ENCODE data around the gene CASP7.

Gene CASP7

GRCh38 chr10:113732966-113733365 lies 53.3 kb downstream of the CASP7 start:
- no peak overlapping the region for H3K4me3 ChIP-seq (ENCODE audit: low read depth in 1 of 2, low read length in 2 of 2)
- no peak overlapping the region for H3K27ac ChIP-seq (ENCODE audit: low read depth, low read length)
- no peaks in the 10 kb centered on the region for H3K9me3 ChIP-seq (ENCODE audit: control insufficient read depth in 1 of 2, low read length in 2 of 2)
- H3K36me3 ChIP-seq (ENCODE audit: control insufficient read depth in 1 of 2, insufficient read depth in 2 of 2, low read length in 2 of 2), result peaks cover 23 to 28% of the 10 kb centered on the region in 2 donors
- no peak overlapping the region for H3K9ac ChIP-seq (ENCODE audit: low read depth in 1 of 2, low read length in 2 of 2)
- H3K27me3 ChIP-seq (ENCODE audit: control insufficient read depth in 1 of 2, insufficient read depth in 2 of 2, low read length in 2 of 2), result no peaks in the 10 kb centered on the region
- H3K4me1 ChIP-seq (ENCODE audit: control insufficient read depth in 1 of 2, insufficient read depth in 2 of 2, low read length in 2 of 2), result peaks cover 0 to 7% of the 10 kb centered on the region in 2 donors

DNA sequence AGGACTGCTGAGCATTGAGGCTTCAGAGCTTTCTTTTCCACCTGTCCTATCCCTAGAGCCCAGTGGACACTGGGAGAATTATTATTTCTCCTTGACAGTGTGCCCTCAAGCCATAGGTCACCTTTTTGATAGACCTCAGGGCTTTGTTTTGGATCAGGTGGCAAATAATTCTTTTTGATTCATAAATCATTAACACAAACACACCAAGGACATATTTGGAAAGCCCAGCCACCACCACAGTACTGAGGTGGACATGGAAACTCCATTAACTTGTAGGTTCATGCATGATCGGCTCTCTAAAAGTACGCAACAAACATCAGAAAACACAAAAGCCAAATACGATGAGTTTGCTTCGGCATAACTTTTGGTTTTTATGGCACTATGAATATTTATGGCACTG lies 53.9 kb downstream of the CASP7 start:
- H3K4me3 ChIP-seq (ENCODE audit: low read depth in 1 of 2, low read length in 2 of 2), result no peak overlapping the region
- no peaks in the 10 kb centered on the region for H3K9me3 ChIP-seq (ENCODE audit: control insufficient read depth in 1 of 2, low read length in 2 of 2)
- H3K27me3 ChIP-seq (ENCODE audit: control insufficient read depth in 1 of 2, insufficient read depth in 2 of 2, low read length in 2 of 2), result no peaks in the 10 kb centered on the region
- H3K27ac ChIP-seq (ENCODE audit: low read depth, low read length), result no peak overlapping the region
- H3K36me3 ChIP-seq (ENCODE audit: control insufficient read depth in 1 of 2, insufficient read depth in 2 of 2, low read length in 2 of 2), result peaks cover 17 to 21% of the 10 kb centered on the region in 2 donors
- H3K4me1 ChIP-seq (ENCODE audit: control insufficient read depth in 1 of 2, insufficient read depth in 2 of 2, low read length in 2 of 2), result peaks cover 0 to 7% of the 10 kb centered on the region in 2 donors
- H3K9ac ChIP-seq (ENCODE audit: low read depth in 1 of 2, low read length in 2 of 2), result no peak overlapping the region

DNA sequence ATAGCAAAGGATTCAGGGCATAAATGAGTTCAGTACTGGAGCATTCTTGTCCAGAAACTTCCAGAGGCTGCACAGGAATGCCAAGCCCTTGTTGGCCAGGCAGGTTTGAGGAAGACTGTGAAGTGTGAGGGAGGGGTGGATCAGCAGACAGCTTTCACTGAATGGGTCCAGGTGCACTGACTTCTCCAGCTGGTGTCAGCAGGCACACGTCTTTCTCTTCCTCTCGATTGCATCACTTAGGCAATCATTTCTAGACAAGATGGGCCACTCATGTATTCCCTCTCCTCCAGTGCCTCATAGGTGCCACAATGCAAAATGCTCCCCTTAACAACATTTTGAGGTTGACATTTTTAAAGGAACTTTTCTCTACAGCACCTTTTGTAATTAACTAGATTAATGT lies 56.2 kb downstream of the CASP7 start:
- no peaks in the 10 kb centered on the region for H3K9me3 ChIP-seq (ENCODE audit: control insufficient read depth in 1 of 2, low read length in 2 of 2)
- H3K4me3 ChIP-seq (ENCODE audit: low read depth in 1 of 2, low read length in 2 of 2), result no peak overlapping the region
- H3K9ac ChIP-seq (ENCODE audit: low read depth in 1 of 2, low read length in 2 of 2), result no peak overlapping the region
- no peak overlapping the region for H3K27ac ChIP-seq (ENCODE audit: low read depth, low read length)
- H3K36me3 ChIP-seq (ENCODE audit: control insufficient read depth in 1 of 2, insufficient read depth in 2 of 2, low read length in 2 of 2), result peaks cover 0 to 2% of the 10 kb centered on the region in 2 donors
- no peaks in the 10 kb centered on the region for H3K27me3 ChIP-seq (ENCODE audit: control insufficient read depth in 1 of 2, insufficient read depth in 2 of 2, low read length in 2 of 2)
- peaks cover 0 to 7% of the 10 kb centered on the region in 2 donors for H3K4me1 ChIP-seq (ENCODE audit: control insufficient read depth in 1 of 2, insufficient read depth in 2 of 2, low read length in 2 of 2)

DNA sequence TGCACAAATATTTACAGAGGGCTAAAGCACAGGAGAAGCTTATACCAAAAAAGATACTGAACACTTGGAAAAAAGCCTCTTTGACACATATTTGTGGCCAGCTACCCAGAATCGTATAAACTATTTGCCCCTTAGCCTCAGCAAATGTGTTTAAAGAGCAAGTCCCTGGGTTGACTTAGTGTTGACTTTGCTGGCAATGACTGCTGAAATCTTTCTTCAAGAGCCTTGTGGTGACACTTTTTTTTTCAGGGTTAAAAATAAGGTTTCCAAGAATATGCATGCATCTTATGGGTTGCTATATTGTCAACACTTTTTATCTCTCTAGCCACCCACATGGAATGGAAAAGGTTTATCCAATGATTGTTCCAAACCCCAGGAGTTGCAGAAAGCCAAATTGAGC lies 56.9 kb downstream of the CASP7 start:
- no peaks in the 10 kb centered on the region for H3K9me3 ChIP-seq (ENCODE audit: control insufficient read depth in 1 of 2, low read length in 2 of 2)
- H3K4me3 ChIP-seq (ENCODE audit: low read depth in 1 of 2, low read length in 2 of 2), result no peak overlapping the region
- H3K27me3 ChIP-seq (ENCODE audit: control insufficient read depth in 1 of 2, insufficient read depth in 2 of 2, low read length in 2 of 2), result no peaks in the 10 kb centered on the region
- no peak overlapping the region for H3K27ac ChIP-seq (ENCODE audit: low read depth, low read length)
- H3K4me1 ChIP-seq (ENCODE audit: control insufficient read depth in 1 of 2, insufficient read depth in 2 of 2, low read length in 2 of 2), result peaks cover 0 to 7% of the 10 kb centered on the region in 2 donors
- H3K36me3 ChIP-seq (ENCODE audit: control insufficient read depth in 1 of 2, insufficient read depth in 2 of 2, low read length in 2 of 2), result peaks cover 0 to 2% of the 10 kb centered on the region in 2 donors
- no peak overlapping the region for H3K9ac ChIP-seq (ENCODE audit: low read depth in 1 of 2, low read length in 2 of 2)

DNA sequence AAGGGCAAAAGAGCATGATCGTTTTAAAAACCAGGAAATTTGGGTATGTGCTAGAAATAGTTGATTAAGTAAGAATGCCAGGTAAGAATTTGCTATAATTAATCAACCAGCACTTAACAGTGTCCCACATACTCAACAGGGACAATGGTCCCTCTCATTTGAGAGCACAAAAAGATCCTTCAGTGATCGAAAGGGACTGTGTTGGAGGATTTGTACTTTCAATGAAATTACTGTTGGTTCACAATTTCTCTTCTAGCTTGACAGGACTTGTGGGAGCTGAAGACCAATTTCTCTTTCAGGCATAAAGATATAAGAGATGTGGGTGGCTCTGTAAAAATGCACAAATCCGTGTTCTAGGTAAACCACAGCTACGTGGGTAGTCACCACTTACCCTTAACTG lies 59.3 kb downstream of the CASP7 start:
- Histone ChIP-seq H3K36me3 (ENCODE audit: control insufficient read depth in 1 of 2, insufficient read depth in 2 of 2, low read length in 2 of 2) (peaks cover 0 to 2% of the 10 kb centered on the region in 2 donors), H3K27ac (ENCODE audit: low read depth, low read length) (no peak overlapping the region), H3K27me3 (ENCODE audit: control insufficient read depth in 1 of 2, insufficient read depth in 2 of 2, low read length in 2 of 2) (no peaks in the 10 kb centered on the region), H3K4me3 (ENCODE audit: low read depth in 1 of 2, low read length in 2 of 2) (no peak overlapping the region), H3K9me3 (ENCODE audit: control insufficient read depth in 1 of 2, low read length in 2 of 2) (no peaks in the 10 kb centered on the region), H3K4me1 (ENCODE audit: control insufficient read depth in 1 of 2, insufficient read depth in 2 of 2, low read length in 2 of 2) (peaks cover 0 to 7% of the 10 kb centered on the region in 2 donors), H3K9ac (ENCODE audit: low read depth in 1 of 2, low read length in 2 of 2) (no peak overlapping the region)

- Histone ChIP-seq H3K27ac (ENCODE audit: low read depth, low read length) (no peak overlapping the region), H3K4me1 (ENCODE audit: control insufficient read depth in 1 of 2, insufficient read depth in 2 of 2, low read length in 2 of 2) (peaks cover 1 to 7% of the 10 kb centered on the region in 2 donors)
Measured at GRCh38 chr10:113739577-113739976, 59.9 kb downstream of the CASP7 start.

DNA sequence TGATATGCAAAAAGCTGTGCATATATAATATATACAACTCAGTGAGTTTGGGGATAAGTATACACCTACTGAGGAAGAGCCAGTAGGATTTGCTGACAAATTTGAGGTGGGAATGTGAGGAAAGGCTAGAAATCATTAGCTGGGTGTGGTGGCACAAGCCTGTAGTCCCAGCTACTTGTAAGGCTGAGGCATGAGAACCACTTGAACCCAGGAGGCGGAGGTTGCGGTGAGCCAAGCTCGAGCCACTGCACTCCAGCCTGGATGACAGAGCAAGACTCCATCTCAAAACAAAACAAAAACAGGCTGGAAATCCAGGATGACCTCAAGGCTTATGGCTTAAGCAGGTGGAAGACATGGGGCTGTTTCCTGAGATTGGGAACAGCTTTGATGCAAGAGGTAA lies 61.1 kb downstream of the CASP7 start:
- Histone ChIP-seq H3K27me3 (ENCODE audit: control insufficient read depth in 1 of 2, insufficient read depth in 2 of 2, low read length in 2 of 2) (no peaks in the 10 kb centered on the region), H3K4me1 (ENCODE audit: control insufficient read depth in 1 of 2, insufficient read depth in 2 of 2, low read length in 2 of 2) (peaks cover 4 to 13% of the 10 kb centered on the region in 2 donors), H3K27ac (ENCODE audit: low read depth, low read length) (no peak overlapping the region), H3K4me3 (ENCODE audit: low read depth in 1 of 2, low read length in 2 of 2) (no peak overlapping the region), H3K9ac (ENCODE audit: low read depth in 1 of 2, low read length in 2 of 2) (no peak overlapping the region), H3K36me3 (ENCODE audit: control insufficient read depth in 1 of 2, insufficient read depth in 2 of 2, low read length in 2 of 2) (no peaks in the 10 kb centered on the region), H3K9me3 (ENCODE audit: control insufficient read depth in 1 of 2, low read length in 2 of 2) (no peaks in the 10 kb centered on the region)

More at GRCh38 chr10:113739577-113739976, 59.9 kb downstream of the CASP7 start:
- no peak overlapping the region for H3K4me3 ChIP-seq (ENCODE audit: low read depth in 1 of 2, low read length in 2 of 2)
- H3K36me3 ChIP-seq (ENCODE audit: control insufficient read depth in 1 of 2, insufficient read depth in 2 of 2, low read length in 2 of 2), result no peaks in the 10 kb centered on the region
- H3K27me3 ChIP-seq (ENCODE audit: control insufficient read depth in 1 of 2, insufficient read depth in 2 of 2, low read length in 2 of 2), result no peaks in the 10 kb centered on the region
- H3K9me3 ChIP-seq (ENCODE audit: control insufficient read depth in 1 of 2, low read length in 2 of 2), result no peaks in the 10 kb centered on the region
- no peak overlapping the region for H3K9ac ChIP-seq (ENCODE audit: low read depth in 1 of 2, low read length in 2 of 2)

GRCh38 chr10:113742466-113742865 lies 62.8 kb downstream of the CASP7 start:
- Histone ChIP-seq H3K4me3 (ENCODE audit: low read depth in 1 of 2, low read length in 2 of 2) (no peak overlapping the region), H3K27ac (ENCODE audit: low read depth, low read length) (no peak overlapping the region), H3K27me3 (ENCODE audit: control insufficient read depth in 1 of 2, insufficient read depth in 2 of 2, low read length in 2 of 2) (no peaks in the 10 kb centered on the region), H3K4me1 (ENCODE audit: control insufficient read depth in 1 of 2, insufficient read depth in 2 of 2, low read length in 2 of 2) (peaks cover 9 to 24% of the 10 kb centered on the region in 2 donors), H3K36me3 (ENCODE audit: control insufficient read depth in 1 of 2, insufficient read depth in 2 of 2, low read length in 2 of 2) (no peaks in the 10 kb centered on the region), H3K9me3 (ENCODE audit: control insufficient read depth in 1 of 2, low read length in 2 of 2) (no peaks in the 10 kb centered on the region), H3K9ac (ENCODE audit: low read depth in 1 of 2, low read length in 2 of 2) (no peak overlapping the region)

DNA sequence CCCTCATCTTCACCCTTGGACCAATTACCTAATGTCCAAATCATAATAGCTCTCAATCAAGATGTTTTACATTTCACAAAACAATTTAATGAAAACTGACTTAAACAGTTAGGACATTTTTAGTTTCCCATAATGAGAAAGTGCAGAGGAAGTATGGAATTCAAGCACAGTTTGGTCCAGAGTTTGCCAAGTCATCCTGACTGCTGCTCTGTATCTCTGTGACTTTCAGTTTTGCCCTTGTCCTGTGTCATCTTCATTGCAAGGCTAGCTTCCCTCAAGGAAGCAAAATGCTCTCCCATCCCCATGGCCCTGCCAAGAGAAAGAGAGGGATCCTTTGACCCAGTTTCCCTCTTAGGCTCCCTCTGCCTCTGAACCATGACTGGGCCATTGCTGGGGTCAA lies 63.9 kb downstream of the CASP7 start:
- Histone ChIP-seq H3K9ac (ENCODE audit: low read depth in 1 of 2, low read length in 2 of 2) (no peak overlapping the region), H3K4me1 (ENCODE audit: control insufficient read depth in 1 of 2, insufficient read depth in 2 of 2, low read length in 2 of 2) (peaks cover 14 to 30% of the 10 kb centered on the region in 2 donors), H3K4me3 (ENCODE audit: low read depth in 1 of 2, low read length in 2 of 2) (no peak overlapping the region), H3K9me3 (ENCODE audit: control insufficient read depth in 1 of 2, low read length in 2 of 2) (no peaks in the 10 kb centered on the region), H3K27me3 (ENCODE audit: control insufficient read depth in 1 of 2, insufficient read depth in 2 of 2, low read length in 2 of 2) (no peaks in the 10 kb centered on the region), H3K36me3 (ENCODE audit: control insufficient read depth in 1 of 2, insufficient read depth in 2 of 2, low read length in 2 of 2) (no peaks in the 10 kb centered on the region), H3K27ac (ENCODE audit: low read depth, low read length) (no peak overlapping the region)

DNA sequence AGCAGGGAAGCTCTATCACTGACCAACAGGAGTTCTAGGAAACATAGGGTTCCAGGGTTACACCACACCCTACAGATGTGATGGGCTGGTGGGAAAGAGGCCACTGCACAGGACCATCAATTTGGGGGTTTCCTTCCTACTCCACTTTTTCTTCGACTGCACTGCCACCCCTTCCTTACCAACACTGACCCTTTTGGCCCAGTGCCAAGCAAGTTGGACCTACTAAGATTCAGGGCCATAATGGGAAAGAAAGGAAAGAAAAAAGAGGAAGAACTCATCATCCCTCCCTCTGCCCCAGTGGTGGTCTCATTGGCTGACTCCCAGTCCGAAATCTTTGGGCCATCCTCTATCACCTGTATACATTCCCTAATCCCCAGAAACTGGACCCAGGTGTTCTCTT lies 65.7 kb downstream of the CASP7 start:
- Histone ChIP-seq H3K4me3 (ENCODE audit: low read depth in 1 of 2, low read length in 2 of 2) (no peak overlapping the region), H3K9ac (ENCODE audit: low read depth in 1 of 2, low read length in 2 of 2) (no peak overlapping the region), H3K27ac (ENCODE audit: low read depth, low read length) (no peak overlapping the region)

More for the DNA sequence above, 65.7 kb downstream of the CASP7 start:
- H3K9me3 ChIP-seq (ENCODE audit: control insufficient read depth in 1 of 2, low read length in 2 of 2), result no peaks in the 10 kb centered on the region
- H3K36me3 ChIP-seq (ENCODE audit: control insufficient read depth in 1 of 2, insufficient read depth in 2 of 2, low read length in 2 of 2), result no peaks in the 10 kb centered on the region
- peaks cover 14 to 30% of the 10 kb centered on the region in 2 donors for H3K4me1 ChIP-seq (ENCODE audit: control insufficient read depth in 1 of 2, insufficient read depth in 2 of 2, low read length in 2 of 2)
- no peaks in the 10 kb centered on the region for H3K27me3 ChIP-seq (ENCODE audit: control insufficient read depth in 1 of 2, insufficient read depth in 2 of 2, low read length in 2 of 2)

Measured in duodenal mucosa (tissue), 2 donors.